AG04449 (cell line): Measurements from ENCODE around the gene CLDN4.

Source experiments
- CTCF ChIA-PET: fragments of 350-600 bp; formaldehyde crosslinking; extraction: SDS; loops from one replicate; lab custom pipeline; 2021; ENCODE audit warnings: antibody characterized with exemption; lab: Yijun Ruan, JAX
- POLR2A ChIA-PET: fragments of 400-600, 350-600 bp; formaldehyde crosslinking; extraction: SDS; loops from one replicate; lab custom pipeline; 2020; ENCODE audit warnings: antibody characterized with exemption, inconsistent platforms; lab: Yijun Ruan, JAX
- DNase-seq: peaks from one replicate; pipeline ENCODE4 v3.0.0-alpha.2; 2010; ENCODE audit warnings: low read depth, low spot score
- H3K4me3 ChIP-seq: 2 replicates; pipeline ENCODE4 v1.5.1; 2011; ENCODE audit warnings: low read depth, mild to moderate bottlenecking, control low read depth, low read length
- TF ChIP-seq, protein P1 (sequence below): IDR thresholded peaks from one replicate; pipeline ENCODE4 v1.5.1; 2011; ENCODE audit warnings: mild to moderate bottlenecking, moderate library complexity, low read length, control low read depth, inconsistent platforms; ENCODE audit not compliant: insufficient read depth; ENCODE audit errors: missing control alignments

Gene CLDN4

DNA sequence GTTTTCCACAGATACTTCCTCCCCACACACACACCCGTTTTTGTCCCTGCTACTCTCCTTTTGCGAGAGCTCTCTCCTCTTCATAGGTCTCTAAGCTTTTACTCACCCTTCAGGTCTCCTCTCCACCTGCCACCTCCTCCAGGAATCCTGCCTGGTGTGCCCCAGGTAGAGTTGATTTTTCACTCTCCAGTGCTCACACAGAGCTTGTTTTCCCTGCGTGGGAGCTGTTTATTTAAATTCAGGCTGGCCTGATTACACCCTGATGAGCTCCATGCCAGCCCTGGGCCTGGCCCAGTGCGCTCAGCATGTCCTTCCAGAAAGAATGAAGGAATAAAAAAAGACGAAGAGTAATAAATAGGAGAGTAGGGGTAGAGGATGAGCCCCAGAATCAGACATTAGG lies 7.5 kb upstream of the CLDN4 start:
- CTCF ChIA-PET = interaction anchor here (0.9 to 2.2 kb wide), 7 partner anchors 9 to 97 kb away, joined by 3 to 10 read pairs (median 3); no protein-coding TSS in a partner anchor
- no peak overlapping the region for H3K4me3 ChIP-seq
- POLR2A ChIA-PET = interaction anchor here (1.8 kb wide), 1 partner anchor 28 kb away, joined by 6 read pairs; no protein-coding TSS in a partner anchor
- TF ChIP-seq, protein P1, sequence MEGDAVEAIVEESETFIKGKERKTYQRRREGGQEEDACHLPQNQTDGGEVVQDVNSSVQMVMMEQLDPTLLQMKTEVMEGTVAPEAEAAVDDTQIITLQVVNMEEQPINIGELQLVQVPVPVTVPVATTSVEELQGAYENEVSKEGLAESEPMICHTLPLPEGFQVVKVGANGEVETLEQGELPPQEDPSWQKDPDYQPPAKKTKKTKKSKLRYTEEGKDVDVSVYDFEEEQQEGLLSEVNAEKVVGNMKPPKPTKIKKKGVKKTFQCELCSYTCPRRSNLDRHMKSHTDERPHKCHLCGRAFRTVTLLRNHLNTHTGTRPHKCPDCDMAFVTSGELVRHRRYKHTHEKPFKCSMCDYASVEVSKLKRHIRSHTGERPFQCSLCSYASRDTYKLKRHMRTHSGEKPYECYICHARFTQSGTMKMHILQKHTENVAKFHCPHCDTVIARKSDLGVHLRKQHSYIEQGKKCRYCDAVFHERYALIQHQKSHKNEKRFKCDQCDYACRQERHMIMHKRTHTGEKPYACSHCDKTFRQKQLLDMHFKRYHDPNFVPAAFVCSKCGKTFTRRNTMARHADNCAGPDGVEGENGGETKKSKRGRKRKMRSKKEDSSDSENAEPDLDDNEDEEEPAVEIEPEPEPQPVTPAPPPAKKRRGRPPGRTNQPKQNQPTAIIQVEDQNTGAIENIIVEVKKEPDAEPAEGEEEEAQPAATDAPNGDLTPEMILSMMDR = no peak
- DNase-seq = no peak

DNA sequence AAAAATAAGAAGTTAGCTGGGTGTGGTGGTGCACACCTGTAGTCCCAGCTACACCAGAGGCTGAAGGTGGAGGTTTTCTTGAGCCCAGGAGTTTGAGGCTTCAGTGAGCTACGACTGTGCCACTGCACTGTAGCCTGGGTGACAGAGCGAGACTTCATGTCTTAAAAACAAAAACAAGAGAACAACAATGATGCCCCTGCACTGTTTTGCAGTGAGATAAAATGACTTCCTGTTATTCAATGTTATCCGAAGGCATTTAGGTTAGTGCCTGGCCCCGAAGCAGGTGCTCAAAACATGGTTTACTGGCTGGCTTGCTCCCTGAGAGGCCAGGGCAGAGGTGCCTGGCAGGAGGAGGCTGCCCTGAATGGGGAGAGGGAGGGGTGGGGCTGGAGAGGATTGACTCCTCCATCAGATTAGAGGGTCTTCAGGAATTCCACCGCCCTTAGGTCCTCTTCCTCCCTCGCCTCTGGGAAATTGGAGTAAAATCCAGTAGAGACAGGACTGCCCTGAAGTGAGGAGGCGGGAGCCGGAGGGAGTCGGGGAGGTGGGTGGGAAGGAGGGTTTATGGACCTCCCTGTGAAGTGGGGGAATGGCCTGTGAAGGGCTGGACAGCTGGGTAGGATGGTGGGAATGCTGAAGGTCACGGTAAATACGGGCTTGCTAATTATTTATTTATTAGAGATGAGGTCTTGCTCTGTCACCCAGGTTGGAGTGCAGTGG lies 6.8 kb upstream of the CLDN4 start:
- DNase-seq = no peak
- ChIA-PET POLR2A (no interaction called here), CTCF (interaction anchor here (1.0 to 2.2 kb wide), 3 partner anchors 12 to 98 kb away, joined by 3 to 7 read pairs (median 3); no protein-coding TSS in a partner anchor)
- H3K4me3 ChIP-seq = no peak overlapping the region
- TF ChIP-seq, protein P1 = no peak

DNA sequence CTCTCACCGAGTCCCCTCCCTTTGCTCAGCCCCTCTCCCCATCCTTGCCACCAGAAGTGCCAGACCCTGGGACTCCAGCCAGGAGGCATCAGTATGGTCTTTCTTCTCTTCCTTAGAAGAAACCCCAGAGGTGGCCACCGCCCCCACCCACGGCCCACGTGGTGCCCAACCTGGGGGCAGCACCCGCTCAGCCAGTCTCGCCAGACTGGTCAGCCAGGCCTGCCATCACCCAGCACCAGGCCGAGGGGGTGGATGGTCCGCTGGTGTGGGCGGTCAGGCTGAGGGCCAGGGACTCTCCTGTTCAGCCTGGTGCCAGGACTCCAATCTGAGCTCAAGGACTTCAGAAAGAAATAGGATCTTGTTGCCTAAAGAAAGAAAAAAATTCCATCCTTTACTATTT lies 5.8 kb upstream of the CLDN4 start:
- CTCF ChIA-PET = interaction anchor here (2.7 kb wide), 1 partner anchor 30 kb away, joined by 14 read pairs; no protein-coding TSS in a partner anchor
- POLR2A ChIA-PET = interaction anchor here (0.8 kb wide), 1 partner anchor 26 kb away, joined by 3 read pairs; no protein-coding TSS in a partner anchor
- no peak for DNase-seq
- TF ChIP-seq, protein P1 = no peak
- H3K4me3 ChIP-seq = no peak overlapping the region

DNA sequence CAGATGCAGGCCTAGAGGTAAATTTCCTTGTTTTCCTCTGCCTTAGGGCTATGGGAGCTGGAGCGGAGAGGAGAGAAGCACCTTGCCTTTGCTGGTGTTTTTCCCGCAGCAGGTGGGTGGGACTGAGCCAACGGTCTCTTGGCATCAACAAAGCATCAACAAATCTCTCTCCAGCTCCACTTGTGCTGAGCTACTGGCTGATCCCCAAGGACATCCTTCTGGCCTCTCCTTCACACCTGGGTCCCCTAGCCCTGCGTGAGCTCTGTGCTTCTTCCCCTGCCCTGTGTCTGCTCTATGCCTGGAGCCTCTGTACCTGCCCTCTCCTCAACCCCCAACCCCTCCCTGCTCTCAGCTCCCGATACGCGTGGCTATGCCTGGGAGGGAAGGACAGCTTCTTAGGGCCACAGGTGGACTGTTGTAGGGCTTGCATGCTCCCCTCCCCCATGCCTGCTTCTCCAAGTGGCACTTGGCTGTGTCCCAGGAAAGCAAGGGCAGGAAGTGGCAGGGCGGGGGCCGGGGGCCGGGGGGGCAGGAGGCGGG lies 3.2 kb upstream of the CLDN4 start:
- POLR2A ChIA-PET = interaction anchor here (0.8 kb wide), 1 partner anchor 10 kb away, joined by 3 read pairs; no protein-coding TSS in a partner anchor
- CTCF ChIA-PET = interaction anchor here (0.9 to 2.7 kb wide), 3 partner anchors 16 to 27 kb away, joined by 4 to 14 read pairs (median 14); no protein-coding TSS in a partner anchor
- TF ChIP-seq, protein P1 = no peak
- no peak overlapping the region for H3K4me3 ChIP-seq
- DNase-seq = no peak

DNA sequence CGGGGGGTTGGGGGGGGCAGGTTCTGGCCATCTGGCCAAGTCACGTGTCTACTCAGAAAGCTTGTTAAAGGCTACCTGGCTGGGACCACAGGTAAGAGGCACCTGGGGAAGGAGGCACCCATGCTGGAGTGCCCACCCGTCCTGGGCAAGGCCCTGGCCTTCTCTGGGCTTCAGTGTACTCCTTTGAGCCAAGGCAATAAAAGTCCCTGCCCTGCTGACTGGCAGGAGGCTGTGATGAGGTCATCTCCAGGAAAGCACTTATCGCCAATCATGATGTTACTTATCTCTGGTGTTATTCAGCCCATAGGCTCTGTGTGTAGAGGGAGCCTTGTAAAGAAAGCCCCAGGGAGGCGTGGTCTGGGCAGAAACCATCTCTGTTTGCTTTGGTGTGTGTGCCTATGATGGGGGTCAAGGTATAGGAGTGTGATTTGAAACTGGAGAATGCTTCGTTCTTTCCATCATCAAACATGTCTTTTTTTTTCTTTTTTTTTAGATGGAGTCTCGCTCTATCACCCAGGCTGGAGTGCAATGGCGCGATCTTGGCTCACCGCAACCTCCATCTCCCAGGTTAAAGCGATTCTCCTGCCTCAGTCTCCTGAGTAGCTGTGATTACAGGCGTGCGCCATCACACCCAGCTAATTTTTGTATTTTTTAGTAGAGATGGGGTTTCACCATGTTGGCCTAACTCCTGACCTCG lies 2.5 kb upstream of the CLDN4 start:
- ChIA-PET POLR2A (interaction anchor here (0.8 kb wide), 1 partner anchor 9 kb away, joined by 3 read pairs; no protein-coding TSS in a partner anchor), CTCF (interaction anchor here (0.9 to 2.3 kb wide), 2 partner anchors 17 to 23 kb away, joined by 4 to 14 read pairs; no protein-coding TSS in a partner anchor)
- TF ChIP-seq, protein P1 = no peak
- no peak overlapping the region for H3K4me3 ChIP-seq
- DNase-seq = no peak

DNA sequence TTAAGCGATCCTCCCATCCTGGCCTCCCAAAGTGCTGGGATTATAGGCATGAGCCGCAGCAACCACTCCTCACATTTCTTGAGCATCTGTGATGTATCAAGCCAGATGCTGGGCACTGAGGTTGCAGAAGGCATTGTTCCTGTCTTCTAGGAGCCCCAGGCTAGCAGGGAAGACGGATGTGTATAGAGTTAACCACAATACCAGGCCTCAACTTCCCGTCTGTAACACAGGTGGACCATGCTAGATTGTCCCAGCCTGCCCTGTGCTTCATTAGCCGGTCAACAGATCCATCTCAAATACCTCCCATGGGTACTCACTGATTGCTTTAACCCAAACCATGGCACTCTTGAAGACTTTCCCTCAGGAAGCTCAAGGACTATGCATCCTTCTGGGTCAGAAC lies 1.8 kb upstream of the CLDN4 start:
- DNase-seq = no peak
- ChIA-PET CTCF (interaction anchor here (1.1 to 1.8 kb wide), 4 partner anchors 13 to 26 kb away, joined by 3 to 7 read pairs (median 5); no protein-coding TSS in a partner anchor), POLR2A (no interaction called here)
- TF ChIP-seq, protein P1 = no peak
- H3K4me3 ChIP-seq = no peak overlapping the region
